HG03196 (cell line): ENCODE results near the gene CSTF1.
"Not testable (repeated sequence)": the region's sequence is repeated elsewhere in the genome, so short reads cannot be mapped to it uniquely, and the experiment has no call there.

Experiments used
- ATAC-seq: cut with Tn5 transposase; IDR thresholded peaks from one replicate; pipeline ENCODE4 v1.9.1; 2021; ENCODE audit not compliant: unreplicated experiment

Gene CSTF1

GRCh38 chr20:56403465-56403864 lies 11.0 kb downstream of the CSTF1 start:
- no peak for ATAC-seq

GRCh38 chr20:56405356-56405755 lies 12.9 kb downstream of the CSTF1 start:
- not testable (repeated sequence) for ATAC-seq

GRCh38 chr20:56406910-56407309 lies 14.5 kb downstream of the CSTF1 start:
- ATAC-seq: no peak

- no peak for ATAC-seq
Observed at GRCh38 chr20:56409521-56409920, 17.1 kb downstream of the CSTF1 start.

GRCh38 chr20:56409956-56410355 lies 17.5 kb downstream of the CSTF1 start:
- ATAC-seq: no peak

- not testable (repeated sequence) for ATAC-seq
Observed at GRCh38 chr20:56411287-56411686, 18.8 kb downstream of the CSTF1 start.

- no peak for ATAC-seq
Observed at GRCh38 chr20:56411759-56412472, 19.5 kb downstream of the CSTF1 start, which contains the start of gene CASS4. CASS4 (plus strand) TSS chr20:56412260; CDS start chr20:56412459, 199 bp downstream.

GRCh38 chr20:56412473-56412790 lies 20.0 kb downstream of the CSTF1 start:
- no peak for ATAC-seq

- ATAC-seq: no peak
Observed at GRCh38 chr20:56412949-56413348, 20.5 kb downstream of the CSTF1 start.

GRCh38 chr20:56414842-56415765 lies 22.7 kb downstream of the CSTF1 start:
- no peak for ATAC-seq

- no peak for ATAC-seq
Observed at GRCh38 chr20:56417402-56417801, 25.0 kb downstream of the CSTF1 start.

- ATAC-seq: no peak
Observed at GRCh38 chr20:56417911-56418310, 25.5 kb downstream of the CSTF1 start.

GRCh38 chr20:56418385-56418861 lies 26.0 kb downstream of the CSTF1 start:
- ATAC-seq: no peak

GRCh38 chr20:56420028-56420427 lies 27.6 kb downstream of the CSTF1 start:
- no peak for ATAC-seq

- no peak for ATAC-seq
Observed at GRCh38 chr20:56420940-56421688, 28.7 kb downstream of the CSTF1 start.

- no peak for ATAC-seq
Observed at GRCh38 chr20:56422076-56422823, 29.8 kb downstream of the CSTF1 start.

- ATAC-seq: no peak
Observed at GRCh38 chr20:56422824-56423189, 30.4 kb downstream of the CSTF1 start.

GRCh38 chr20:56423211-56423610 lies 30.8 kb downstream of the CSTF1 start:
- no peak for ATAC-seq

GRCh38 chr20:56423886-56424285 lies 31.4 kb downstream of the CSTF1 start:
- no peak for ATAC-seq

GRCh38 chr20:56424931-56425330 lies 32.5 kb downstream of the CSTF1 start:
- no peak for ATAC-seq

GRCh38 chr20:56426026-56426425 lies 33.6 kb downstream of the CSTF1 start:
- ATAC-seq: no peak
